Endothelial cell of hepatic sinusoid (primary cell): ENCODE results near the gene UBE2G1.

Experiments used
- in situ Hi-C: cut with HindIII; loops from 2 replicates; pipeline ENCODE4 v1.10.0; 2017; ENCODE audit warnings: low sequenced_read_pairs

Gene UBE2G1

DNA sequence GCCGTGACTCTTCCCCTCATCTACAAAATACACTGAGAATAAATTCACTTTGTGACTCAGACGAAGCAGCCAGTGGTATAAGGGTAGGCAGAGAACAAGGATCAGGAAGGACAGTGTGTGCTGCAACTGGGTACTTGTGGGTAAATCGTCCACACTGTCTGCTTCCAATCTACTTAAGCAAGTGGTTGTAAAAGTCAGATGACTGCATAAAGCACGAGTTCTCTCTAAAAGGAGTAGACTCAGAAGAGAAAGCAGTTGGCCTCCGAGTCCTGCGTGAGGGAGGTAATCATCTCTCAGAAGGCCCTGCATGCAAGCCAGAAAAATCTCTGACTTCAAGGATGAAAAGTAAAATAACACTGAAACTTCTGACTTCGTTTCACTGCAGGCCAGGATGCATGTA lies 145.8 kb downstream of the UBE2G1 start:
- in situ Hi-C loops, result loop anchor here (25.0 kb wide), 1 partner anchor 117 kb away; no protein-coding TSS in a partner anchor
